A549 (cell line): Measurements from ENCODE around the gene XRCC4.

ENCODE experiments used
- CBX8 ChIP-seq: fragments of 200-600 bp; sonication (generic); IDR thresholded peaks from 2 replicates; pipeline ENCODE4 v1.6.1; 2016
- CHD2 ChIP-seq: fragments of 150-350 bp; IDR thresholded peaks from 2 replicates; pipeline ENCODE4 v1.6.1; 2014; ENCODE audit warnings: low read length; ENCODE audit not compliant: partially characterized antibody
- EP300 ChIP-seq, 2 experiments: fragments of >200 bp; sonication (Bioruptor Twin); formaldehyde crosslinking; IDR thresholded peaks; 2 replicates in 1 of 2; 3 replicates in 1 of 2; pipeline ENCODE4 v1.6.1; 2016 to 2017
- ESRRA ChIP-seq: fragments of 150-350 bp; IDR thresholded peaks from 2 replicates; pipeline ENCODE4 v1.6.1; 2014; ENCODE audit warnings: mild to moderate bottlenecking, low read length, borderline replicate concordance
- FOSL2 ChIP-seq, 2 experiments: fragments of 450-650 bp in 1 of 2; fragments of >200 bp in 1 of 2; sonication (Bioruptor Twin) in 1 of 2; formaldehyde crosslinking; IDR thresholded peaks; 2 replicates each; pipeline versions ENCODE4 v1.5.0 to v1.6.1; 2016 to 2020; ENCODE audit warnings: mild to moderate bottlenecking in 1 of 2, moderate library complexity in 1 of 2
- KDM5A ChIP-seq: fragments of 200-600 bp; sonication (generic); IDR thresholded peaks from 2 replicates; pipeline ENCODE4 v1.6.1; 2016; ENCODE audit warnings: antibody characterized with exemption, mild to moderate bottlenecking
- POLR2A ChIP-seq: IDR thresholded peaks from 2 replicates; pipeline ENCODE4 v1.6.1; 2012; ENCODE audit warnings: mild to moderate bottlenecking, low read length
- TF ChIP-seq, protein P1 (sequence below): fragments of >200 bp; sonication (Bioruptor Twin); formaldehyde crosslinking; IDR thresholded peaks from 3 replicates; pipeline ENCODE4 v1.5.1; 2016
- TF ChIP-seq, protein P2 (sequence below): fragments of 450-650 bp; IDR thresholded peaks from 2 replicates; pipeline ENCODE4 v1.6.1; 2014; ENCODE audit warnings: antibody characterized with exemption
- TF ChIP-seq, protein P3 (sequence below): fragments of 200-600 bp; sonication (generic); IDR thresholded peaks from 2 replicates; pipeline ENCODE4 v1.6.1; 2016; ENCODE audit warnings: antibody characterized with exemption, mild to moderate bottlenecking, moderate library complexity

DNA sequence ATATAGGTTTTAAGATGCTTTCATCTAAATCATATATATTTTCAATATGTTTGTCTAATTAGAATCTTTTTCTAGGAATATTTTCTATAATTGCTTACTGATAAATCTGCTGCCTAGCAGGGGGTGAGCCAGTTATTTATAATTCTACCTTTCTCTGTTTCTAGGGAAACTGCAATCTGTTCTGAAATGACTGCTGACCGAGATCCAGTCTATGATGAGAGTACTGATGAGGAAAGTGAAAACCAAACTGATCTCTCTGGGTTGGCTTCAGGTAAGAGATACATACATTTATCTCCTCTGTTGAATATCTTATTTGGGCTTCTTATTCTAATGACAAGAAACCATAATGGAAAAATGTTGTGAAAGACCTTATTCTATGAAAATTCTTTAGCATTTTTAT, 127.3 kb downstream of the XRCC4 start:
- TF ChIP-seq, protein P1, sequence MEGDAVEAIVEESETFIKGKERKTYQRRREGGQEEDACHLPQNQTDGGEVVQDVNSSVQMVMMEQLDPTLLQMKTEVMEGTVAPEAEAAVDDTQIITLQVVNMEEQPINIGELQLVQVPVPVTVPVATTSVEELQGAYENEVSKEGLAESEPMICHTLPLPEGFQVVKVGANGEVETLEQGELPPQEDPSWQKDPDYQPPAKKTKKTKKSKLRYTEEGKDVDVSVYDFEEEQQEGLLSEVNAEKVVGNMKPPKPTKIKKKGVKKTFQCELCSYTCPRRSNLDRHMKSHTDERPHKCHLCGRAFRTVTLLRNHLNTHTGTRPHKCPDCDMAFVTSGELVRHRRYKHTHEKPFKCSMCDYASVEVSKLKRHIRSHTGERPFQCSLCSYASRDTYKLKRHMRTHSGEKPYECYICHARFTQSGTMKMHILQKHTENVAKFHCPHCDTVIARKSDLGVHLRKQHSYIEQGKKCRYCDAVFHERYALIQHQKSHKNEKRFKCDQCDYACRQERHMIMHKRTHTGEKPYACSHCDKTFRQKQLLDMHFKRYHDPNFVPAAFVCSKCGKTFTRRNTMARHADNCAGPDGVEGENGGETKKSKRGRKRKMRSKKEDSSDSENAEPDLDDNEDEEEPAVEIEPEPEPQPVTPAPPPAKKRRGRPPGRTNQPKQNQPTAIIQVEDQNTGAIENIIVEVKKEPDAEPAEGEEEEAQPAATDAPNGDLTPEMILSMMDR: no peak
- TF ChIP-seq EP300 (IDR thresholded peaks at IDR 0.05): no peak
- TF ChIP-seq, protein P2, sequence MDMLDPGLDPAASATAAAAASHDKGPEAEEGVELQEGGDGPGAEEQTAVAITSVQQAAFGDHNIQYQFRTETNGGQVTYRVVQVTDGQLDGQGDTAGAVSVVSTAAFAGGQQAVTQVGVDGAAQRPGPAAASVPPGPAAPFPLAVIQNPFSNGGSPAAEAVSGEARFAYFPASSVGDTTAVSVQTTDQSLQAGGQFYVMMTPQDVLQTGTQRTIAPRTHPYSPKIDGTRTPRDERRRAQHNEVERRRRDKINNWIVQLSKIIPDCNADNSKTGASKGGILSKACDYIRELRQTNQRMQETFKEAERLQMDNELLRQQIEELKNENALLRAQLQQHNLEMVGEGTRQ: no peak
- TF ChIP-seq KDM5A: no peak
- no peak for TF ChIP-seq CHD2
- no peak for TF ChIP-seq POLR2A
- TF ChIP-seq, protein P3, sequence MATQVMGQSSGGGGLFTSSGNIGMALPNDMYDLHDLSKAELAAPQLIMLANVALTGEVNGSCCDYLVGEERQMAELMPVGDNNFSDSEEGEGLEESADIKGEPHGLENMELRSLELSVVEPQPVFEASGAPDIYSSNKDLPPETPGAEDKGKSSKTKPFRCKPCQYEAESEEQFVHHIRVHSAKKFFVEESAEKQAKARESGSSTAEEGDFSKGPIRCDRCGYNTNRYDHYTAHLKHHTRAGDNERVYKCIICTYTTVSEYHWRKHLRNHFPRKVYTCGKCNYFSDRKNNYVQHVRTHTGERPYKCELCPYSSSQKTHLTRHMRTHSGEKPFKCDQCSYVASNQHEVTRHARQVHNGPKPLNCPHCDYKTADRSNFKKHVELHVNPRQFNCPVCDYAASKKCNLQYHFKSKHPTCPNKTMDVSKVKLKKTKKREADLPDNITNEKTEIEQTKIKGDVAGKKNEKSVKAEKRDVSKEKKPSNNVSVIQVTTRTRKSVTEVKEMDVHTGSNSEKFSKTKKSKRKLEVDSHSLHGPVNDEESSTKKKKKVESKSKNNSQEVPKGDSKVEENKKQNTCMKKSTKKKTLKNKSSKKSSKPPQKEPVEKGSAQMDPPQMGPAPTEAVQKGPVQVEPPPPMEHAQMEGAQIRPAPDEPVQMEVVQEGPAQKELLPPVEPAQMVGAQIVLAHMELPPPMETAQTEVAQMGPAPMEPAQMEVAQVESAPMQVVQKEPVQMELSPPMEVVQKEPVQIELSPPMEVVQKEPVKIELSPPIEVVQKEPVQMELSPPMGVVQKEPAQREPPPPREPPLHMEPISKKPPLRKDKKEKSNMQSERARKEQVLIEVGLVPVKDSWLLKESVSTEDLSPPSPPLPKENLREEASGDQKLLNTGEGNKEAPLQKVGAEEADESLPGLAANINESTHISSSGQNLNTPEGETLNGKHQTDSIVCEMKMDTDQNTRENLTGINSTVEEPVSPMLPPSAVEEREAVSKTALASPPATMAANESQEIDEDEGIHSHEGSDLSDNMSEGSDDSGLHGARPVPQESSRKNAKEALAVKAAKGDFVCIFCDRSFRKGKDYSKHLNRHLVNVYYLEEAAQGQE: no peak
- TF ChIP-seq FOSL2 (IDR thresholded peaks at IDR 0.05): no peak
- no peak for TF ChIP-seq FOSL2 (CRISPR knock-in tag; IDR thresholded peaks at IDR 0.05)
- TF ChIP-seq ESRRA: no peak
- TF ChIP-seq CBX8: no peak
